IPS DF 6.9 (cell line): ENCODE measurements around the gene SPOP.

ENCODE experiments used
- DNase-seq: peaks from one replicate; pipeline ENCODE4 v3.0.0-alpha.2; 2013; ENCODE audit warnings: low read depth, low spot score
- H3K27ac ChIP-seq: one replicate; pipeline ENCODE4 v1.5.1; 2013; ENCODE audit warnings: low read length, control low read depth
- H3K27me3 ChIP-seq: 2 replicates; pipeline ENCODE4 v1.6.1; 2013; ENCODE audit warnings: mild to moderate bottlenecking, low read length; ENCODE audit not compliant: control insufficient read depth, insufficient read depth
- H3K36me3 ChIP-seq: 2 replicates; pipeline ENCODE4 v1.6.1; 2013; ENCODE audit warnings: low read length; ENCODE audit not compliant: control insufficient read depth, insufficient read depth
- H3K4me1 ChIP-seq: 2 replicates; pipeline ENCODE4 v1.6.1; 2013; ENCODE audit warnings: low read length; ENCODE audit not compliant: control insufficient read depth, insufficient read depth
- H3K4me3 ChIP-seq: 2 replicates; pipeline ENCODE4 v1.5.1; 2013; ENCODE audit warnings: mild to moderate bottlenecking, low read length
- H3K9me3 ChIP-seq: 2 replicates; pipeline ENCODE4 v1.6.1; 2013; ENCODE audit warnings: low read length, inconsistent platforms; ENCODE audit not compliant: control insufficient read depth, insufficient read depth
- WGBS: extraction: QIAGEN DNeasy Blood & Tissue Kit; methylation state at CpG from one replicate; pipeline ENCODE4 v1.1.7; 2013; ENCODE audit warnings: mixed read lengths, missing lambda C conversion rate; ENCODE audit not compliant: insufficient read length, insufficient coverage; 5-methylcytosine and 5-hydroxymethylcytosine counted together

Gene SPOP

GRCh38 chr17:49633250-49633649 lies 44.6 kb downstream of the SPOP start:
- no peaks in the 10 kb centered on the region for H3K36me3 ChIP-seq
- no peaks in the 10 kb centered on the region for H3K4me1 ChIP-seq
- H3K27me3 ChIP-seq = no peaks in the 10 kb centered on the region
- no peaks in the 10 kb centered on the region for H3K9me3 ChIP-seq
- DNase-seq = no peak
- no peak overlapping the region for H3K4me3 ChIP-seq
- H3K27ac ChIP-seq = no peak overlapping the region
- WGBS = no CpG with 5 or more reads among the region's 2 CpGs

- Histone ChIP-seq H3K27ac (no peak overlapping the region), H3K4me3 (no peak overlapping the region), H3K9me3 (no peaks in the 10 kb centered on the region), H3K4me1 (no peaks in the 10 kb centered on the region), H3K36me3 (no peaks in the 10 kb centered on the region), H3K27me3 (no peaks in the 10 kb centered on the region)
- DNase-seq = no peak
- no CpG with 5 or more reads among the region's 4 CpGs for WGBS
These were observed 45.7 kb downstream of the SPOP start for GRCh38 chr17:49632201-49632600.

GRCh38 chr17:49631496-49631895 lies 46.4 kb downstream of the SPOP start:
- no peak overlapping the region for H3K27ac ChIP-seq
- DNase-seq = no peak
- no peaks in the 10 kb centered on the region for H3K9me3 ChIP-seq
- no peaks in the 10 kb centered on the region for H3K36me3 ChIP-seq
- H3K27me3 ChIP-seq = no peaks in the 10 kb centered on the region
- WGBS = no CpG with 5 or more reads among the region's 1 CpG
- H3K4me1 ChIP-seq = no peaks in the 10 kb centered on the region
- no peak overlapping the region for H3K4me3 ChIP-seq

- Histone ChIP-seq H3K27me3 (no peaks in the 10 kb centered on the region), H3K4me3 (no peak overlapping the region), H3K9me3 (no peaks in the 10 kb centered on the region), H3K36me3 (no peaks in the 10 kb centered on the region), H3K27ac (no peak overlapping the region), H3K4me1 (no peaks in the 10 kb centered on the region)
- WGBS = no CpG with 5 or more reads among the region's 6 CpGs
- no peak for DNase-seq
These were observed 47.6 kb downstream of the SPOP start for GRCh38 chr17:49630113-49630900.

GRCh38 chr17:49629447-49629846 lies 48.5 kb downstream of the SPOP start:
- no peak for DNase-seq
- Histone ChIP-seq H3K4me1 (no peaks in the 10 kb centered on the region), H3K9me3 (no peaks in the 10 kb centered on the region), H3K36me3 (no peaks in the 10 kb centered on the region), H3K27ac (no peak overlapping the region), H3K27me3 (no peaks in the 10 kb centered on the region), H3K4me3 (no peak overlapping the region)

- H3K27me3 ChIP-seq = no peaks in the 10 kb centered on the region
- H3K9me3 ChIP-seq = no peaks in the 10 kb centered on the region
- no CpG with 5 or more reads among the region's 3 CpGs for WGBS
- no peaks in the 10 kb centered on the region for H3K4me1 ChIP-seq
- H3K27ac ChIP-seq = no peak overlapping the region
- H3K36me3 ChIP-seq = peaks cover 3% of the 10 kb centered on the region; the same call in 1 of the 2 replicates
- H3K4me3 ChIP-seq = no peak overlapping the region
- no peak for DNase-seq
These were observed 53.0 kb downstream of the SPOP start for GRCh38 chr17:49624896-49625295.

- peaks cover 5% of the 10 kb centered on the region; the same call in 1 of the 2 replicates for H3K36me3 ChIP-seq
- H3K27ac ChIP-seq = no peak overlapping the region
- WGBS = no CpG with 5 or more reads among the region's 2 CpGs
- no peaks in the 10 kb centered on the region for H3K4me1 ChIP-seq
- no peaks in the 10 kb centered on the region for H3K9me3 ChIP-seq
- H3K4me3 ChIP-seq = no peak overlapping the region
- H3K27me3 ChIP-seq = no peaks in the 10 kb centered on the region
- no peak for DNase-seq
These were observed 55.9 kb downstream of the SPOP start for GRCh38 chr17:49621946-49622529.

- H3K4me3 ChIP-seq = no peak overlapping the region
- peaks cover 5% of the 10 kb centered on the region; the same call in 1 of the 2 replicates for H3K36me3 ChIP-seq
- no peak for DNase-seq
- H3K9me3 ChIP-seq = no peaks in the 10 kb centered on the region
- no peaks in the 10 kb centered on the region for H3K4me1 ChIP-seq
- H3K27ac ChIP-seq = no peak overlapping the region
- no peaks in the 10 kb centered on the region for H3K27me3 ChIP-seq
These were observed 56.5 kb downstream of the SPOP start for GRCh38 chr17:49621420-49621819.

GRCh38 chr17:49618028-49618611 lies 59.8 kb downstream of the SPOP start:
- H3K27me3 ChIP-seq = no peaks in the 10 kb centered on the region; the same call in 1 of the 2 replicates
- no CpG with 5 or more reads among the region's 3 CpGs for WGBS
- H3K36me3 ChIP-seq = peaks cover 5% of the 10 kb centered on the region; the same call in 1 of the 2 replicates
- H3K9me3 ChIP-seq = no peaks in the 10 kb centered on the region
- H3K4me1 ChIP-seq = no peaks in the 10 kb centered on the region
- no peak overlapping the region for H3K4me3 ChIP-seq
- no peak for DNase-seq
- no peak overlapping the region for H3K27ac ChIP-seq

- H3K4me3 ChIP-seq = no peak overlapping the region
- no peaks in the 10 kb centered on the region for H3K4me1 ChIP-seq
- no peak overlapping the region for H3K27ac ChIP-seq
- no peaks in the 10 kb centered on the region; the same call in 1 of the 2 replicates for H3K27me3 ChIP-seq
- DNase-seq = no peak
- H3K36me3 ChIP-seq = peaks cover 5% of the 10 kb centered on the region; the same call in 1 of the 2 replicates
- no CpG with 5 or more reads among the region's 10 CpGs for WGBS
- no peaks in the 10 kb centered on the region for H3K9me3 ChIP-seq
These were observed 61.2 kb downstream of the SPOP start for GRCh38 chr17:49616601-49617131.
